Hematopoietic multipotent progenitor cell (in vitro differentiated cells): ENCODE data around the gene TMC2. TPM values are rescaled to one million over a fixed set of nuclear protein-coding genes. Genes with fewer than 3 reads are reported as not detected.
"Not testable (repeated sequence)": the region's sequence is repeated elsewhere in the genome, so short reads cannot be mapped to it uniquely, and the experiment has no call there.

Experiments used
- DNase-seq, 3 donors: peaks; one replicate each; pipeline ENCODE4 v3.0.0-alpha.2; 2011 to 2015; ENCODE audit warnings: low read depth in 2 of 3, low spot score in 2 of 3
- small RNA-seq: library from RNA; depleted of rRNA; stranded (forward); fragments of <200 nt; gene quantifications from one replicate; pipeline ENCODE3, GENCODE V24; 2012
- total RNA-seq: library from RNA; depleted of rRNA; stranded (reverse); fragments of >200 nt; gene quantifications from one replicate; pipeline ENCODE4 v1.2.3, GENCODE V29; 2012

Gene TMC2
- total RNA-seq, 1 donor, result not detected

DNA sequence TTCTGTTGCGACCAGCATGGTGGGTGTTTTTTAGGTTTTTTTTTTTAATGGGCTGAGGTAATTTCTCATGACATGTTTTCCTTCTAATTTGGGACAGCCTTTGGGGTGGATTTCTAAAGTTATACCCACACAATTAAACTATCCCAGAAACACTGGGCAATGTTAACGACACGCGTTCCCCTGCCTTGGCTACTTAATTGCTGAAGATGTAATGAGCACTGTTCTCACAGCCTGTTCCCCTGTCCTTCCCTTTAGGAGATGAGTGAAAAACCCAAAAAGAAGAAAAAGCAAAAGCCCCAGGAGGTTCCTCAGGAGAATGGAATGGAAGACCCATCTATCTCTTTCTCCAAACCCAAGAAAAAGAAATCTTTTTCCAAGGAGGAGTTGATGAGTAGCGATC is 121.3 kb downstream of the TMC2 start:
- no peak for DNase-seq

GRCh38 chr20:2658414-2659354 is 122.3 kb downstream of the TMC2 start:
- no peak for DNase-seq

GRCh38 chr20:2659547-2659946 is 123.2 kb downstream of the TMC2 start:
- DNase-seq, result no peak

GRCh38 chr20:2663364-2663886 is 127.1 kb downstream of the TMC2 start:
- no peak for DNase-seq

DNA sequence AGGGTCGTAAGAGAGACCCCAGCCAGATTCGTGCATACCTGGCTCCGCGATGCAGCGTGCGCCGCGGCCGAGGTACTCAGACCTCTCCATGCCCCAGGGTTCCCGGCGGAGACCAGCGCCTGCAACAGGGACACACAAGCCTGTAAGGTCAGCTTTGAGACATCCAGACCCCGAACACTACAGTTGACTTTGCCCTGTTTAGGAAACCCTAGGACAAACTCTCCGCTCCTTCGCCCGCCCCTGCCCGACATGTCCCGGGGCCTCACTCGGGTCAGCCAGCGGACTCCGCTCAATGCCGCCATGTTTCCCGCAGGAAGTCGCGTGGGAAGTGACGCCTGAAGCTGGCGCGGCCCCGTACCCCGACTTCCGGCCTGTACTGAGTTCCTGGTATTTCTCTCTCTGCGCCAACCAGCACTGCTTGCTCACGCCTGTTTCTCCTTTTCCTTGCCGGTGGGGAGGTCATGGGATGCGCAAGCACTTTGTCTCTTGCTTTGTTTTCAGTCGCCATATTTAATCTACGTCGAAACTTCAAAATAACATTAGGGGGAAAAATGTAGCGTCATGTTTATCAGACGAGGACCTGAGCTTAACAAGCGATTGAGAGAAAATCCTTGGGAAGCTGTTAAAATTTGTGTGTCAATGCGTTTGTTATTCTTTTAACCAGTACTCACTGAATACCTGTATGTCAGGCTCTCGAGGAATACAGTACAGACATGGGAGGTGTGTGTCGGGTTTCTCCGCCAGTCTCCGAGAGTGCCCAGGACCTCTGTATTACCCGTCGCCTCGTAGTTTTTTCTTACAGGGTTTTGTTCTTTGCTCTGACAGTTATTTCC is 127.7 kb downstream of the TMC2 start, which contains the start of gene IDH3B:
Gene IDH3B, minus strand, starts transcription at position 330 of the 833 bp plus-strand sequence. Its CDS starts 28 bp downstream, at position 302.
- peak; percentile 84 to 96 (median 94) for DNase-seq

- DNase-seq, result peak in 1 of 3 donors; percentile 50
Measured at GRCh38 chr20:2671977-2672376, 135.6 kb downstream of the TMC2 start.

DNA sequence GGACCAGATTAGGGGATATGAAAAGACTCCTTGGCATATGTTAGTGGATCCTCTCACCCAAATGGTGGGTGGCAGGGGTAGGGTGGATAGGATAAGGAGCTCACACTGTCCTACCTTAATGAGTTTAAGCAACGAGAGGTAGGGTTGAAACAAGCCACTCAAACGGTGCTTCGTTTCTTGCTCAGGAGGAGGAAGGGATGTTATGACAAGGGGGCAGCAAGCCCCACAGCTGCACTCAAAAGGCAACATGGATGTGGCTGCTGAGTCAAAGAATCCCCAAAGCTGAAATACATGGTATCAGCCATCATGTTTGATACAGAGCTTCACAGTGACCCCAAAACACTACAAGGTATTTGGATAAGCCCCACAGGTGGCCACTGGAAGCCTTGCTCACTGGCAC is 136.1 kb downstream of the TMC2 start:
- no peak for DNase-seq

GRCh38 chr20:2673453-2673852 is 137.1 kb downstream of the TMC2 start:
- no peak for DNase-seq

DNA sequence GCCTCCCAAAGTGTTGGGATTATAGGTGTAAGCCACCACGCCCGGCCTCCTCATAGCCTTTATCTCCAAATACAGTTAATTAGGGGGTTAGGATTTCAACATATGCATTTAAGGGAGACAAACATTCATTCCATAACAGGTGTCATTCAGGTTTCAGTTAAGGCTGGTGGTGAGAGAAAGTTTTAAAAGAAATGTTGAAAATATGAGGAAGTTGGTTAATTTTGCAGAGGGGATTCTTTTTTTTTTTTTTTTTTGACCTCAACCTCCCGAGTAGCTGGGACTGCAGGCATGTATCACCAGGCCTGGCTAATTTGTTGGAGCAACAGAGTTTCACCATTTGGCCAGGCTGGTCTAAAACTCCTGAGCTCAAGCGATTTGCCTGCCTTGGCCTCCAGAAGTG is 143.7 kb downstream of the TMC2 start:
- no peak for DNase-seq

DNA sequence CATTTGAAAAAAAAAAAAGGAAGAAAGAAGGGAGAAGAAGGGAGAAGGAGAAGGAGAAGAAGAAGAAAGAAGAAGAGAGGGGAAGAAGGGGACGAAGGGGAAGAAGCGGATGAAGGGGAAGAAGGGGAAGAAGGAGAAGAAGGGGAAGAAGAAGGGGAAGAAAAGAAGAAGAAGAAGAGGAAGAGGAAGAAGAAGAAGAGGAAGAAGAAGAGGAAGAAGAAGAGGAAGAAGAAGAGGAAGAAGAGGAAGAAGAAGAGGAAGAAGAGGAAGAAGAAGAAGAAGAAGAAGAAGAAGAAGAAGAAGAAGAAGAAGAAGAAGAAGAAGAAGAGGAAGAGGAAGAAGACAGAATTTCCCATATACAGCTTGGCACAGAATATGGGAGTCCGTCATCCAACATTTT is 145.7 kb downstream of the TMC2 start:
- not testable (repeated sequence) for DNase-seq

- peak in 2 of 3 donors; percentile 66 to 80 for DNase-seq
Measured at GRCh38 chr20:2684817-2685216, 148.4 kb downstream of the TMC2 start.

DNA sequence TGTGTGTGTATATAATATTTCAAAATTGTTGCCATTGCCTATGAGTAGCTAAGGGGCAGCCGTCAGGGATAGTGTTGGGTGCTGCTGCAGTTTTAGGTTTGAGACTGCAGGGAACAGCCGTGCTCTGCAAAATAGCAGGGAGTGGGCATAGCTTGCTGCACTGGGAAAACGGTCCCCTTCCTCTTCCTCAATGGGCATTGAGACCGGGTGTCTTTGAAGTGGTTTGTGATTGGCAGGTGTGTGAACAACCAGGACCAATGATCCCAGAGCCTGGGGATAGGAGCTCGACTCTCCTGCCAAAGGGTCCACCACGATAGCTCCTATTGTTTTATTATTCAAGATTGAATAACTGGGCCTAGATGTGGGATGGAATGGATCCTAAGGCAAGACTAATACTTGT is 151.1 kb downstream of the TMC2 start:
- DNase-seq, result no peak

DNA sequence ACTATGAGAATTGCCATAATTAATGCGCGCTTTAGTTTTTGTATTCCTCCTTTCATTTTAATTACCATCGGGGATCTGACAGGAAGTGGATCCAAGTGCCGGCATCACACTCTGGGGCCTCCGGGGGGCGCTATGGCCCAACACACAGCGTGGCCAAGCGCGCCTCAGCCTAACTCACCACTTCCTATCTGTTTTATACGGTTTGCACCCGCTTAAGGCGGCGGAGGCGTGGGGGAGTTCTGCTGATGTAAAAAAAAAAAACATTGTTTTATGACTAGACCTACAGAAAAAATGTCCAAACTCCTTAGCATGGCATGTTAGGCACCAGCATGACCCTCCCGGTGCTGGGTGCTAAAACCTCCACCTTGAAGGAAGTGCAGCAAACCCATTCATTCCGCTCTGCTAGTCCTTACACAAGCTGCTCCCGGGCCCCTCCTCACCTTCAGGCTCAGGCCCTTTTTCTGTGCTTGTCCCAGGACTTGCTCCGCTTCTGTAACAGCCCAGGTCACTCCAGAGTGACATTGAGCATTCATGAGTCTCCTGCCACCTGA is 151.7 kb downstream of the TMC2 start:
- DNase-seq, result peak; percentile 60 to 92 (median 84)

DNA sequence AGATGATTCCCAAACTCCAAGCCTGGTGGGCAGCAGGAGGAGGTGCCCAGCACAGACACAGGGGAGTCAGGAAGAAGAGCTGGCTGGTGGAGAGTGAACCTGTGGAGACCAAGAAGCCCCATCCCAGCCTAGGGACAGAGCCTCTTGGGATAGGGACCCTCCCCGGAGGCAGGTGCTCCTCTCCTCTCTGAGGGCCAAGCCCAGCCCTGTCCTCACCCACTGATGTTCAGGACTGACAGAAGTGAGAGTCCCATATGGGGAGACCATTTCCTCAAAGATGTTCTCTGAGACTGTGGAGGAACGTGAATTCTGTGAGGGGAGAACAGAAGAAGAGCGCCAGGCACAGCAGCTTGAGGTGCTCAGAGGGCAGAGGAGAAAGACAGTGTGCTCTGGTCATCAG is 153.8 kb downstream of the TMC2 start:
- no peak for DNase-seq

DNA sequence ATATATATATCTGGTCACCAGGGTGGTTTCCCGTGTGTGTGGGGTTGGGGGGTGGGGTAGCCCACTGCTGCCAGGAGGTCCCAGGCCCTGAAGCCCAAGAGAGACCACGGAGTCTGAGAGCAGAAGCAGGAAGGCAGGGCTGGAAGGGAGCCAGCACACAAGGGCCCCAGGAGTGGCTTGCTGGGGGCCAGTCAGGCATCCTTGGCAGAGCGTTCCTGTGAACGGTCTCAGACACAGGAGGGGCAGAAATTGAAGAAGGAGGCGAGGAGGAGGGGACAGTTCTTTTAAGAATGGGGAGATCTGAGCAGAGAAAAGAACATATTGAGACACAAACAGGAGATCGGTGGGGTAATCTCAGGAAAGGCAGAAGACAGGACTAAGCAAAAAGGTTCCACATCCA is 154.3 kb downstream of the TMC2 start:
- peak in 1 of 3 donors; percentile 47 for DNase-seq

DNA sequence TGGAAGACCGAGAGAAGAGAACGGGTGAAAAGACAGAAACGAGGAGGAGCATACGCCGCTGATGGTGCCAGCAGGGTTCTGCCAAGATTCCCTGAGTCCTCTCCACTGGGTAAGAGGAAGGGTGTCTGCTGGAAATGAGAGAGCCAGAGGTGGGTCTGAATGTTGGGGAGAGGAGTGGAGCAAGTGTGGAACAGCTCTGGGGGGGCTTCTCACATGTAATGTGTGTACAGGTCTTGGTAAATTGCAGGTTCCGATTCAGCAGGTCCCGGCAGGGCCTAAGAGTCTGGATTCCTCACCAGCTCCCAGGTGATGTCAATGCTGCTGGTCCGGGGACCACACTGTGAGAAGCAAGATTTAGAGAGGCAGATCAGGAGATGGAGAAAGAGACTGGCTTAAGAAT is 154.8 kb downstream of the TMC2 start:
- DNase-seq, result no peak

Small RNA genes within 50 kb of the gene (small RNA-seq; reads per million reads assigned to genes)
- gene SNORA51 (not detected), gene SNORD110 (not detected), gene SNORD56 (not detected), gene SNORD57 (not detected), gene SNORD86 (not detected)

Other genes with a start within 250 kb of the TMC2 start
- gene TGM3, start 240.6 kb upstream of the TMC2 start, total RNA-seq, result not detected
- not detected for gene TGM6, start 155.7 kb upstream of the TMC2 start, total RNA-seq
- 182 TPM for gene SNRPB, start 65.8 kb upstream of the TMC2 start, total RNA-seq
- gene ZNF343, start 27.7 kb upstream of the TMC2 start, total RNA-seq, result 4.8 TPM
- 183 TPM for gene NOP56, start 116.1 kb downstream of the TMC2 start, total RNA-seq
- 130 TPM for gene IDH3B, start 127.6 kb downstream of the TMC2 start, total RNA-seq
- gene EBF4, start 156.2 kb downstream of the TMC2 start, total RNA-seq, result 6.2 TPM